Activated naive CD4-positive, alpha-beta T cell treated with anti-CD3 and anti-CD28 coated beads, Interleukin-2, amount 50 U/mL, for 16 hours (primary cell): ENCODE data around the gene DGKZ.
A peak's percentile ranks its signal among the peaks of the same experiment; 100 is the strongest.

ENCODE experiments used
- DNase-seq: peaks from one replicate; pipeline ENCODE4 v3.0.0-alpha.2; 2020

DGKZ gene

DNA sequence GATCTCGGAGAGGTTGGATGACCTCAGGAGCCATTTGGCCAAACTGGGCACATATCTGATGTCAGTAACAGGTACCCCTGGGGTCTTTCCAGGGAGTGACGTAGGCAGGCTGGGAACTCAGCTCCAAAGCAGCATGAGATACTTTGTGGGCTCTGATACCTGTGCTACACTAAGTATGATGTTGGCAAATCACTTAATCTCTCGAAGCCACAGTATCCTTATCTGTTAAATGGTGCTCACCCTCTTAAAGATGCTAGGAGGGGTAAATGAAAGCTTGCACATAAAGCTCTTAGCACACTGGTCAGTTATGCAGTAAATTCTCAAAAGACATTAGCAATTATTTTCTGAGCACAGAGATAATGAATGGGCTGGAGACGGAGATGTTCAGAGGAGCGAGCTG is 17.1 kb upstream of the DGKZ start:
- DNase-seq: no peak

DNA sequence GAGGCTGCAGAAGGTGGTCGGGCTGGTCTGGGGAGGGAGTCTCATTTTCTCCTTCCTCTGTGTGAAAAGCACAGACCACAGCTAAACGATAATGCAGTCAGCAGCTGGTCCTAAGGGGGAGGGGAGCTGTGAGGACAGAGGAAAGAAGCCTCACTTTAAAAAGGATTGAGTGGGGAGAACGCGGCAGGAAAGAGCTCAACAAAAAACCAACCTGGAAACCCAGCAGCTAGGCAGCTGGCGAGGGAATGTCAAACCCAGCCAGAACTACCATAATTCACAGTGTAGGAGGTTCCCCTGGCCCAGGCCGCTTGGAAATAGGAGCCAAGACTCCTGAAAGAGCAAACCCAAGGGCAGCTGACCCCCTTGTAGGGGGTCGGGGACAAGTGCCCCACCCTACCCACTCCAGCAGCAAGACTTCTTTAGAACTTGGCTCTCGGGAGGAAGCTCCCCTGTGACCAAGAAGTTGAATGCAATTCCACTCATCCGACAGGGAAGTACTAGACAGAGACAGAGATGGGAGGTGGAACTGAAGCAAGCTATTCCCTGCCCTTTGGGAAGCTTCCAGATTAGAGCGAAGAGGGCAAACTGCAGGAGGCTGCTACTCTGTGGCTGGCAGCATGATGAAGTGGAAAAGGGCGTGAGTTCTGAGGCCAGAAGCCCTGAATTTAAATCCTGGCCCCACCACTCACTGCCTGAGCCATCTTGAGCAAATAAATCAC is 16.5 kb upstream of the DGKZ start:
- DNase-seq: no peak

DNA sequence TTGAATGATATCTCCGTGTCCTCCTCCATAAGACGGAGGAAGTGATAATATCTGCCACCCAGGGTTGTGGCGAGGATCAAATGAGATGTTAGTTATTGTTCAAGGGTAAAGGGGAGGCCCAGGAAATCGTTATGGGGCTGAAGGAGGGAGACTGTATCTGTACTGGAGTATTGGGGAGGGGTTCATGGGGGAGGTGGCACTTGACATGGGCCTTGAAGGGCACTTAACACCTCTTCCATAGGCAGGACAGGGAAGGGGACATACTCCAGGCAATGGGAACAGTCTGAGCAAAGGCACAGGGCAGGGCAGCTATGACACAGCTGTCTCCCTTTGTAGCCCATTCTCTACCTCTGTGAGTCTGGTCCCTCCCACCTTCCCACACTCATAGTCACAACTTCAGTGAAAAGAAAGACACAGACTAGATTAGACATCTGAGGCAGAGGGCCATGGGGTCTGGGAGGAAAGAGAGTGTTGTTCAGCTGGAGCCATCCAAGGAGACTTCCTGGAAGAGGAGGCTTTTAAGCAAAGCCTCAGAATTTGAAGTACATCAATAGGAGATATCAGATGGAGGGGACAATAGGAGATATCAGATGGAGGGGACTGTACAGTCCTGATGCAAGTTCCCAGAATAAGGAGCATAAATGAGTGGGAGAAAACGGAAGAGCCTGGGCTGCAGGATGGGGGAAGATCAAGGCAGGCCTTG is 15.8 kb upstream of the DGKZ start:
- DNase-seq: peak; percentile 57

DNA sequence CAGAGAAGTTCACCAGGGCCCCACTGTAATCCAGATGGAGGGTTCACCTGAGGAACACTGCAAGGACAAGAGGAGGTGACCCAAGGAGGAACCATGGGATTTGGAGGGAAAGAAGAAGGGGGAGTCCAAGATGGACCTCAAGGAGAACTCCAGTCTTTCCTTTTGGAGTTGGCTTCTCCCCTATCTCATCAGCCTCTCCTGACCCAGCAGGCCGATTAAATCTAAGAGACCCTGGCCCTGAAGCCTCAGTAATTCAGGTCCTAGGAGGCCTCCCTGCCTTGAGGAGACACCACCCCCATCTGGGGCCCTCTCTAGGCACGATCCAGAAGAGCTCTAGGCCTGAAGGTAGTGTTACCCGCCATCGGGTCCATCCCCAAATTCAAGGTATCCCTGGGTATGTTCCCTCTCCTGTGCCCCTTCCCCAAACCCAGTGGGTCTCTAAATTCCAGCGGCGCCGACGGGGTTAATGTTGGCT is 15.1 kb upstream of the DGKZ start:
- DNase-seq: no peak

DNA sequence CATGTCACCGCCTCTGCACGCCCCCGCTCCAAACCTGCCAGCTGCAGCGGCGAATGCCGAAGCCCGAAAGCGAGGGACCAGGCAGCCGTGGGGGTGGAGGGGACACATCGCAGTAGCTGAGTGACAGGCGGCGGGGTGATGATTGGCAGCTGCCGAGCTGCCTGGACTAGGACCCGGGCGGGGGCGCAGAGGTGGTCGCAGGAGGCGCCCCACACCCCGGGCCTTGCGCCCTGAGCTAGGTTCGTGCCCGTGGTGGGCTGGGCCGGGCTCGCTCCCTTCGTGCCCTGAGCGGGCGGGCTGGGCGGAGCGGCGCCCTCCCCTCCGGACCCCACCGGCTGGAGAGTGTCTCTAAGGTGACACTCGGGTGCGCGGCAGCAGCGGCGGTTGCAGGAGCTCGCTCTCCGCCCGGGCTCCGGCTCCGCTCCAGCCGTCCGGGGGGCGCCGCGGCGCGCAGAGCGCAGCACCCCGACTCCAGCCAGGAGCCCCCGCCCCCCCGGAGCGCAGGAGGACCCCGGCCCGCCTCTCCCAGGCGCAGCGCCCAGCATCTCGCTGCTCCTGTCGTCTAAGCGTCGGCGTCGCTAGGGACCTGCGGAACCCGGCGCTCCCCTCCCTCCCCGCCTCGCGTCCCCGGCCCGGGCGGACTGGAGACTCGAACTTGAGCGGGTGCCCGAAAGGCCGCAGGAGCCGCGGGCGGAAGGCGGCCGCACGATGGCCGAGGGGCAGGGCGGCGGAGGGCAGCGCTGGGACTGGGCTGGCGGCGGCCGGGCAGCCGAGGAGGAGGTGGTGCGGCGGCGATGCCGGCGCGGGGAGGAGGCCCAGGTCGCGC is 14.5 kb upstream of the DGKZ start:
- peak; percentile 77 for DNase-seq

DNA sequence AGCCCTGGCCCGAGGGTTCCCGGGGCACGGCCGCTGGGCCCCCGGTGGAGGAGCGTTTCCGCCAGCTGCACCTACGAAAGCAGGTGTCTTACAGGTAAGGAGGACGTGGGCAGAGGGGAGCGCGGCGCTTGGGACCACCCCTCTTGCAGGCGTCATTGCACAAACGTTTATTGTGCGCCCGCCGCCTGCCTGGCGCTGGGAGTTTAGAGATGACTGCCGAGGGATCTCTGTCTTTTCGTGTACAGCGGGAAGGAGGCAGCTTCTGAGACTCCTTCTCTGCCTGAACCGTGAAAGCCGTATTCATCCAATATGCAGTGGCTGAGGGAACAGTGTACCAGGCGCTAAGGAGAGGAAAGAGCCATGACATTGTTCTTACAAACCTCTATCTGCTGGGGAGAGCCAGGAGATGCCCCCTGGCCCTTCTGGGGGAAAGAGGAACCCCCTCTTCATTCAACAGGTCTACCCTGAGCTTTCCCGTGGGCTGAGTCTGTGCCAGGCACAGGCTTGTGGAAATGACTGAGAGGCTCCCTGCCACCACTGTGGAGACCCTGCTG is 13.8 kb upstream of the DGKZ start:
- peak; percentile 42 for DNase-seq

GRCh38 chr11:46334211-46334610 is 13.1 kb upstream of the DGKZ start:
- DNase-seq: no peak

DNA sequence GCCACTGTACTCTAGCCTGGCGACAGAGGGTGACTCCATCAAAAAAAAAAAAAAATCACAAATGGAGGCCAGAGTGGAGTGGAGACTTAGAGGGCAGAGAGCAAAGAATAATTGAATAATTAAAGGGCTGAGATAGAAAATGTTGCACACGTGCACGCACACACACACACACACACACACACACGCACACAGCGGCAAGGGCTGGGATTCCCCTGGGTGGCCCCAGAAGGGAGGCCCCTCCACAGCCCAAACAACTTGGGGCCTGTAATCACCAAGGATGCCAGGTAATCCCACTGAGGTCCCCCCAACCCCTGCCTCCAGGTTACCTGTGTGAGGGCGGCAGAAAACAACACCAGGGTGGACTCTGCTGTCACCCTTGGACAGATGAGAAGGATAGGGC is 12.0 kb upstream of the DGKZ start:
- DNase-seq: no peak

GRCh38 chr11:46335890-46336562 is 11.2 kb upstream of the DGKZ start:
- no peak for DNase-seq

- no peak for DNase-seq
These were observed 10.6 kb upstream of the DGKZ start for GRCh38 chr11:46336563-46337180.

DNA sequence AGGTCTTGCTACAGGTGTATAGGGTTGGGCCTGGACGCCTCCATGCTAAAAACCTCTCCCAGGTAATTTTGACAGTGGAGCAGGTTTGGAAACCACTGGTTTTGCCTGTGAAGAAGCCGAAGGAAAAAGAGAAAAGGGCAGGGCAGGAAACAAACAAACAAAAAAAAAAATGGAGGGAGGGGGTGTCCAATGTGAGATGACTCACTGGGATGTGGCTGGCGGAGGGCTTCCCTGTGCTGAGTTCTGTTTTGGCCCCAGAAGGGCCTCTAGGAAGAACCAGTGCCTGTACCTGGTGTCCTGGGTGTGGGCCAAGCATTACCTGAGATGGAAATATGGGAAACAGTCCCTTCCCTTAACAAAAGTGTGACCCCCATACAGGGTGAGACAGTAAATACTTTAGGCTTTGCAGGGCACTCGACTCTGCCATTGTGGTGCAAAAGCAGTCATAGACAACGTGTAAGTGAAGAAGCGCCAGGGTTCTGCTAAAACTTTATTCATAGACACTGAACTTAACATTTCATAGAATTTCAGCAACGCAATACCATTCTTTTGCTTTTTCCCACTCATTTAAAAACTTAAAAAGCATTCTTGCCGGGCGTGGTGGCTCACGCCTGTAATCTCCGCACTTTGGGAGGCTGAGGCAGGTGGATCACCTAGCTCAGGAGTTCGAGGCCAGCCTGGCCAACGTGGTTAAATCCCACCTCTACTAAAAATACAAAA is 9.5 kb upstream of the DGKZ start:
- no peak for DNase-seq

GRCh38 chr11:46338636-46338987 is 8.7 kb upstream of the DGKZ start:
- DNase-seq: no peak

- no peak for DNase-seq
These were observed 8.1 kb upstream of the DGKZ start for GRCh38 chr11:46338988-46339666.

DNA sequence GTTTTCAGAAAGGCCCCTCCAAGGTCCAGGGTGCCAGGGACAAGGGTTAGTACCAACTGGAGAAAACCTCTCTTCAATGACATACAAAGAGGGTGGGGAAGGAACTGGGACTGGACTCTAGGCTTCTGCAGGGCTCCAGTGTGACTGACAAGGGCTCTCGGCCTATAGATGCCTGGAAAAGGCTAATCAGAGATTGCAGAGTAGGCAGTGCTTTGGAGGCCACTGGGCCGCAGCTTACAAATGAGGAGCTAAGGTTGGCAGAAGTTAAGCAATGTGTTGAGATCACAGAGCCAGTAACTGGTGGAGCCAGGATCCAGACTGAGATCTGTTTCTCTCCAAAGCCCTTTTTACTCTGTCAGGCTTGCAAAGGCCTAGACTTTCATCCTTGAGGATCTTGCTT is 7.4 kb upstream of the DGKZ start:
- no peak for DNase-seq

- DNase-seq: no peak
These were observed 5.8 kb upstream of the DGKZ start for GRCh38 chr11:46341454-46341853.

- no peak for DNase-seq
These were observed 5.0 kb upstream of the DGKZ start for GRCh38 chr11:46342239-46342638.

GRCh38 chr11:46343520-46343919 is 3.7 kb upstream of the DGKZ start:
- no peak for DNase-seq

GRCh38 chr11:46345131-46345597 is 2.1 kb upstream of the DGKZ start:
- no peak for DNase-seq

DNA sequence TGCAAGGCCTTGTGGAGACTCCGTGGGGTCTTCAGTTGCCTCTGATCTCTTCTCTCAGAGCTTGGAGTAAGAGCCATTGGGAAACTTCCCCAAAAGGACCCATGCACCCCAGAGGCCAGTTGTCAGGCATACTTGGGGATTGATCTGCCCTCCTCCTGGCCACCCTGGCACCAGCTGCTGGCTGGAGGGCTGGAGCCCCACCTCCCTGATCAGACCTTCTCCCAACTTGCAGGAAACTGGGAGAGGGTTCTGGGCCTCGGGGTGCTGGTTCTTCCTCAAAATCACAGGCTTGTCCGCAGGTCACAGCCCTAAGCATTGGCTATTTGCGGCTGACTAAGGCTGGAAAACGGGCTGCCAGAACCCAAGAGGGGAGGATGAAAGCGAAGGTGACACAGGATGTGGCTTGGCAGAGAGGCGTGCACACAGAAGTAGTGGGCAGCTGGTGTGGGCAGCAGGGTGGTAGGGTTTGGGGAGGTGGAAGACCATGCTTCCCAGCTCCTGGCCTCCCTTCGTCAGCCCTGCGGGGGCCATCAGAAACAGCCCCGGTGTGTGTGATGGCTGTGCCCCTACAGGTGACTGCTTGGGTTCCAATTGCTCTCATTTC is 1.3 kb upstream of the DGKZ start:
- DNase-seq: no peak

DNA sequence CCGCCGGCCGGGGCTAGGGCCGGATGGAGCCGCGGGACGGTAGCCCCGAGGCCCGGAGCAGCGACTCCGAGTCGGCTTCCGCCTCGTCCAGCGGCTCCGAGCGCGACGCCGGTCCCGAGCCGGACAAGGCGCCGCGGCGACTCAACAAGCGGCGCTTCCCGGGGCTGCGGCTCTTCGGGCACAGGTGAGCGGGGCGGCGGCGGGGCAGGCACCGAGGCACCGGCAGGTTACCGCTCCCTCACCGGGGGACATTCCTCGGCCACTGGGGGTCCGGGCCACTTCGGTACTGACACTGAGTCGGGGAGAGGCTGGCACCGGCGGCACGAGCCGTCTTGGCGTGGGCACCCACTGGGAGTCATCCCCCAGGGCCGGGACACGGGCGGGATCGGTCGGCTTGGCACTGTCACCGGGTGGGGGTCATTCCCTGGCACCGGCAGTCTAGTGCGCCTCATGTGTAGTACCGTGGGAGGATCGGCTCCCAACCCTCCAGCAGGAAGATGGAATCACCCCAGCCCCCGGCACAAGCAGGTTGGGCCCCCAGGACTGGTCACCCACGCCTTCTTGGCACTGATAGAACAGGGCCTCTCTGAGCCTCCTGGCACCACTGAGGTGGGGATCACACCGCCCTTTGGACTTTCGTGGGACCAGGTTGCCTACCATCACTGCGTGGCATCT is 511 bp downstream of the DGKZ start:
- peak; percentile 29 for DNase-seq
